A549 (cell line): ENCODE measurements around the gene SCO1. TPM values are rescaled to one million over a fixed set of nuclear protein-coding genes. Genes with fewer than 3 reads are reported as not detected.

Experiments used
- ATAC-seq, 2 experiments: fragments of 200-7000 bp in 1 of 2; fragments of >200 bp in 1 of 2; cut with Nextera tagmentation in 1 of 2; cut with Tn5 transposase in 1 of 2; 3 replicates each; pipeline versions ENCODE4 v1.8.0 to v1.9.1; 2018 to 2020; ENCODE audit warnings: mild to moderate bottlenecking in 1 of 2, moderate library complexity in 1 of 2
- CTCF ChIA-PET: fragments of 300-600 bp; sonication (Branson Sonifier 250); formaldehyde crosslinking; extraction: SDS; loops from one replicate; lab custom pipeline; 2021; ENCODE audit warnings: antibody characterized with exemption, inconsistent platforms; lab: Yijun Ruan, JAX
- POLR2A ChIA-PET: fragments of 350-600 bp; formaldehyde crosslinking; extraction: SDS; loops from one replicate; lab custom pipeline; 2021; ENCODE audit warnings: antibody characterized with exemption, inconsistent platforms; lab: Yijun Ruan, JAX
- DNase-seq, 2 experiments: peaks; one replicate each; pipeline versions ENCODE4 v3.0.0 to v3.0.0-alpha.2; 2011 to 2016; ENCODE audit warnings: low read depth in 1 of 2, low spot score in 1 of 2
- FAIRE-seq: peaks from 2 replicates; lab custom pipeline; 2011; peaks lifted over from hg19 to GRCh38; lab: Jason Lieb, UNC
- H3K27ac ChIP-seq, 2 experiments: fragments of >200 bp; sonication (Bioruptor Twin); formaldehyde crosslinking; 3 replicates each; pipeline ENCODE4 v1.5.1; 2016 to 2017
- H3K4me1 ChIP-seq: fragments of >200 bp; sonication (Bioruptor Twin); formaldehyde crosslinking; 3 replicates; pipeline ENCODE4 v1.6.1; 2016
- H3K4me2 ChIP-seq: fragments of >200 bp; sonication (Bioruptor Twin); formaldehyde crosslinking; 3 replicates; pipeline ENCODE4 v1.6.1; 2016
- H3K4me3 ChIP-seq: fragments of >200 bp; sonication (Bioruptor Twin); formaldehyde crosslinking; 3 replicates; pipeline ENCODE4 v1.5.1; 2016
- H3K9me3 ChIP-seq: fragments of >200 bp; sonication (Bioruptor Twin); formaldehyde crosslinking; 3 replicates; pipeline ENCODE4 v1.6.1; 2016
- CEBPB ChIP-seq, 2 experiments: fragments of >200 bp in 1 of 2; sonication (Bioruptor Twin) in 1 of 2; formaldehyde crosslinking in 1 of 2; IDR thresholded peaks; 2 replicates each; pipeline ENCODE4 v1.6.1; 2012 to 2016
- CHD2 ChIP-seq: fragments of 150-350 bp; IDR thresholded peaks from 2 replicates; pipeline ENCODE4 v1.6.1; 2014; ENCODE audit warnings: low read length; ENCODE audit not compliant: partially characterized antibody
- CHD4 ChIP-seq: fragments of 200-600 bp; sonication (generic); IDR thresholded peaks from 2 replicates; pipeline ENCODE4 v1.6.1; 2016; ENCODE audit warnings: antibody characterized with exemption, mild to moderate bottlenecking, borderline replicate concordance
- EP300 ChIP-seq, 2 experiments: fragments of >200 bp; sonication (Bioruptor Twin); formaldehyde crosslinking; IDR thresholded peaks; 2 replicates in 1 of 2; 3 replicates in 1 of 2; pipeline ENCODE4 v1.6.1; 2016 to 2017
- FOSB ChIP-seq: fragments of 250-450 bp; sonication (Bioruptor Pico); IDR thresholded peaks from 2 replicates; pipeline ENCODE4 v1.5.0; 2020; ENCODE audit warnings: mild to moderate bottlenecking, moderate library complexity
- FOSL2 ChIP-seq, 2 experiments: fragments of 450-650 bp in 1 of 2; fragments of >200 bp in 1 of 2; sonication (Bioruptor Twin) in 1 of 2; formaldehyde crosslinking; IDR thresholded peaks; 2 replicates each; pipeline versions ENCODE4 v1.5.0 to v1.6.1; 2016 to 2020; ENCODE audit warnings: mild to moderate bottlenecking in 1 of 2, moderate library complexity in 1 of 2
- FOXS1 ChIP-seq: fragments of 250-450 bp; sonication (Bioruptor Pico); IDR thresholded peaks from 2 replicates; pipeline ENCODE4 v1.5.0; 2020; ENCODE audit warnings: mild to moderate bottlenecking, moderate library complexity
- GATA3 ChIP-seq: IDR thresholded peaks from 2 replicates; pipeline ENCODE4 v1.6.1; 2012; ENCODE audit warnings: borderline replicate concordance
- HOXB13 ChIP-seq: fragments of 250-450 bp; sonication (Bioruptor Pico); IDR thresholded peaks from 2 replicates; pipeline ENCODE4 v1.5.0; 2020; ENCODE audit warnings: low read depth, mild to moderate bottlenecking, moderate library complexity
- HOXB5 ChIP-seq: fragments of 250-450 bp; sonication (Bioruptor Pico); IDR thresholded peaks from 2 replicates; pipeline ENCODE4 v1.5.0; 2020; ENCODE audit warnings: mild to moderate bottlenecking, moderate library complexity
- KDM1A ChIP-seq: fragments of 200-600 bp; sonication (generic); IDR thresholded peaks from 2 replicates; pipeline ENCODE4 v1.6.1; 2016; ENCODE audit warnings: low read depth, mild to moderate bottlenecking
- MAZ ChIP-seq: fragments of 150-350 bp; IDR thresholded peaks from 2 replicates; pipeline ENCODE4 v1.6.1; 2014; ENCODE audit warnings: antibody characterized with exemption, low read depth, low read length, borderline replicate concordance
- MYC ChIP-seq: IDR thresholded peaks from 2 replicates; pipeline ENCODE4 v1.6.1; 2012; ENCODE audit warnings: mild to moderate bottlenecking, inconsistent platforms, low read length, improper control_type of control experiment, borderline replicate concordance
- NPAS2 ChIP-seq: fragments of 250-450 bp; sonication (Bioruptor Pico); IDR thresholded peaks from 2 replicates; pipeline ENCODE4 v1.8.0; 2022; ENCODE audit warnings: mild to moderate bottlenecking, moderate library complexity, borderline replicate concordance
- NR3C1 ChIP-seq: fragments of >200 bp; sonication (Bioruptor Twin); formaldehyde crosslinking; IDR thresholded peaks from 3 replicates; pipeline ENCODE4 v1.6.1; 2017
- POLR2A ChIP-seq: IDR thresholded peaks from 2 replicates; pipeline ENCODE4 v1.6.1; 2012; ENCODE audit warnings: mild to moderate bottlenecking, low read length
- RARB ChIP-seq: fragments of 250-450 bp; sonication (Bioruptor Pico); IDR thresholded peaks from 2 replicates; pipeline ENCODE4 v1.8.0; 2021; ENCODE audit warnings: mild to moderate bottlenecking, moderate library complexity
- RCOR1 ChIP-seq: fragments of 150-350 bp; IDR thresholded peaks from 2 replicates; pipeline ENCODE4 v1.6.1; 2014; ENCODE audit warnings: antibody characterized with exemption, low read length, low read depth
- RFX5 ChIP-seq: fragments of 450-650 bp; IDR thresholded peaks from 2 replicates; pipeline ENCODE4 v1.7.1; 2014; ENCODE audit warnings: antibody characterized with exemption, mild to moderate bottlenecking, moderate library complexity
- SMC3 ChIP-seq: fragments of >200 bp; sonication (Bioruptor Twin); formaldehyde crosslinking; IDR thresholded peaks from 3 replicates; pipeline ENCODE4 v1.6.1; 2018; ENCODE audit warnings: inconsistent platforms
- TFCP2L1 ChIP-seq: fragments of 250-450 bp; sonication (Bioruptor Pico); IDR thresholded peaks from 2 replicates; pipeline ENCODE4 v1.5.0; 2021; ENCODE audit warnings: mild to moderate bottlenecking
- ZFP36 ChIP-seq: fragments of 450-650 bp; IDR thresholded peaks from 2 replicates; pipeline ENCODE4 v1.6.1; 2014; ENCODE audit warnings: borderline replicate concordance; ENCODE audit not compliant: partially characterized antibody
- ZNF302 ChIP-seq: fragments of 250-450 bp; sonication (Bioruptor Pico); IDR thresholded peaks from 2 replicates; pipeline ENCODE4 v1.9.0; 2021; ENCODE audit warnings: inconsistent platforms, mild to moderate bottlenecking, moderate library complexity
- WGBS: methylation state at CpG from one replicate; pipeline ENCODE4 v1.1.6; 2017; ENCODE audit errors: missing lambda C conversion rate; 5-methylcytosine and 5-hydroxymethylcytosine counted together
- polyA plus RNA-seq, 4 experiments: library from polyadenylated mRNA; depleted of rRNA in 3 of 4; stranded (reverse); fragments of >200 nt; fragmentation: RNase III in 1 of 4; extraction: RNeasy Plus Mini Kit Qiagen cat#74134 plus additional on column Dnase treatment in 1 of 4; gene quantifications; 2 replicates in 3 of 4; 3 replicates in 1 of 4; pipeline ENCODE4 v1.2.3, GENCODE V29; 2011 to 2017
- TF ChIP-seq, protein P1 (sequence below): IDR thresholded peaks from 2 replicates; pipeline ENCODE4 v1.6.1; 2012
- TF ChIP-seq, protein P2 (sequence below): IDR thresholded peaks from 2 replicates; pipeline ENCODE4 v1.6.1; 2012; ENCODE audit warnings: low read depth, borderline replicate concordance
- TF ChIP-seq, protein P3 (sequence below): fragments of >200 bp; sonication (Bioruptor Twin); formaldehyde crosslinking; IDR thresholded peaks from 3 replicates; pipeline ENCODE4 v1.6.1; 2016
- TF ChIP-seq, protein P4 (sequence below): fragments of 450-650 bp; IDR thresholded peaks from 2 replicates; pipeline ENCODE4 v1.6.1; 2014; ENCODE audit warnings: antibody characterized with exemption

Gene SCO1
- polyA plus RNA-seq, 2 of the 4 experiments (the other 2 are of a cell fraction) = 52.2 to 55.8 TPM

DNA sequence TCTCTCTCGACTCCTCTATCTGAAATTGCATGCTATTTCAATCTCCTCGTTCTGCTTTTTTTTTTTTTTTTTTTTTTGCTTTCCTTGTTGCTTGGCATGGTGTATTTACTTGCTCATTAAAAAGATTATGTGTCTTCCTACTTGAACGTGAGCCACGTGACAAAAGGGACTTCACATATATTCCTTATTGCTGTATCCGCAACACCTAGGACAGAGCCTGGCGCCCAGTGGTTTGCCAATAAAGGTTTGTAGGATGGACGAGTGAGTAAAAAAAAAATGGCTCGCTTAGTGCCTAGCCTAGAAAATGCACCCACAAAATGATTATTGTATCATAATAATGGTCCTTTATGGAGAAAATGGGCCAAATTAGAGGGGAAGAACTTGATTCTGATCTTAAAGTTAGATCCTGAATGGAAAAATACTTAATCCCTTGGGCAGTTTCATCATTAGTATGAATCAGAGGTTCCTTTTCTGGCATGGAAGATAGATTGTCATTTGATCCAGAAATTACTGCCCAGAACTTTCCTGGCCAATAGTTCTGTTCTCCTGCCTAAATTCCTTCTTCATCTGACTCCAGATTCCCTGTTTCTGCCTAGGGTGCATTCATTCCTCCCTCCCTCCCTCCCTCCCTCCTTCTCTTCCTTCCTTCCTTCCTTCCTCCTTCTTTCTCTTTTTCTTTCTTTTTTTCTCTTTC, 46.1 kb upstream of the SCO1 start (continued):
- TF ChIP-seq MYC (no peak), KDM1A (no peak), NR3C1 (no peak), GATA3 (no peak), FOSL2 (IDR thresholded peaks at IDR 0.05) (no peak), FOSL2 (CRISPR knock-in tag; IDR thresholded peaks at IDR 0.05) (no peak), CHD2 (no peak)
- TF ChIP-seq, protein P1, sequence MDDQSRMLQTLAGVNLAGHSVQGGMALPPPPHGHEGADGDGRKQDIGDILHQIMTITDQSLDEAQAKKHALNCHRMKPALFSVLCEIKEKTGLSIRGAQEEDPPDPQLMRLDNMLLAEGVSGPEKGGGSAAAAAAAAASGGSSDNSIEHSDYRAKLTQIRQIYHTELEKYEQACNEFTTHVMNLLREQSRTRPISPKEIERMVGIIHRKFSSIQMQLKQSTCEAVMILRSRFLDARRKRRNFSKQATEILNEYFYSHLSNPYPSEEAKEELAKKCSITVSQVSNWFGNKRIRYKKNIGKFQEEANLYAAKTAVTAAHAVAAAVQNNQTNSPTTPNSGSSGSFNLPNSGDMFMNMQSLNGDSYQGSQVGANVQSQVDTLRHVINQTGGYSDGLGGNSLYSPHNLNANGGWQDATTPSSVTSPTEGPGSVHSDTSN = no peak
- TF ChIP-seq, all 56 proteins: peak for 0

DNA sequence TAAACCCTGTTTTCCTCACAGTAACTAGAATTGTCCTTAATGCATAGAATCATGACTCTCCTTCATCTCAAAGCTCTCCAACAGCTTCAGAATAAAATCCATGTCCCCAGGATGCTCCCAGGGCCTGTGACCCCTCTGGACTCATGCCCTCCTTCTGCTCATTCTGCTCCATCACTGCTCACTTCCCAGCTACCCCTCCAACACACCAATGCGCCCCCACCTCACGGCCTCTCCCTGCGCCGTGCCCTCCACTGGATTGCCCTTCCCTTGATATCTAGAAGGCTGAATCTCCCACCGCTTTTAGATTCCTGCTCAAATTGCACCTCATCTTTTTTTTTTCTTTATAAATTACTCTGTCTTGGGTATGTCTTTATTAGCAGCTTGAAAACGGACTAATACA, 45.1 kb upstream of the SCO1 start:
- H3K4me3 ChIP-seq = no peak overlapping the region
- ATAC-seq = no peak
- FAIRE-seq = no peak
- DNase-seq = no peak
- TF ChIP-seq ZFP36 = no peak
- no peak for TF ChIP-seq RARB
- no peak for TF ChIP-seq RFX5
- no peak for TF ChIP-seq POLR2A
- no peak for TF ChIP-seq HOXB13
- TF ChIP-seq MAZ = no peak
- POLR2A ChIA-PET = no interaction called here
- CTCF ChIA-PET = interaction anchor here (1.3 to 3.0 kb wide), 4 partner anchors 9 to 1194 kb away, joined by 4 to 13 read pairs (median 6); no protein-coding TSS in a partner anchor
- WGBS = 62% methylated on average over 6 of the region's 6 CpGs
- peaks cover 15% of the 10 kb centered on the region for H3K4me1 ChIP-seq
- H3K27ac ChIP-seq = no peak overlapping the region
- H3K4me2 ChIP-seq = no peak overlapping the region
- H3K9me3 ChIP-seq = no peaks in the 10 kb centered on the region

DNA sequence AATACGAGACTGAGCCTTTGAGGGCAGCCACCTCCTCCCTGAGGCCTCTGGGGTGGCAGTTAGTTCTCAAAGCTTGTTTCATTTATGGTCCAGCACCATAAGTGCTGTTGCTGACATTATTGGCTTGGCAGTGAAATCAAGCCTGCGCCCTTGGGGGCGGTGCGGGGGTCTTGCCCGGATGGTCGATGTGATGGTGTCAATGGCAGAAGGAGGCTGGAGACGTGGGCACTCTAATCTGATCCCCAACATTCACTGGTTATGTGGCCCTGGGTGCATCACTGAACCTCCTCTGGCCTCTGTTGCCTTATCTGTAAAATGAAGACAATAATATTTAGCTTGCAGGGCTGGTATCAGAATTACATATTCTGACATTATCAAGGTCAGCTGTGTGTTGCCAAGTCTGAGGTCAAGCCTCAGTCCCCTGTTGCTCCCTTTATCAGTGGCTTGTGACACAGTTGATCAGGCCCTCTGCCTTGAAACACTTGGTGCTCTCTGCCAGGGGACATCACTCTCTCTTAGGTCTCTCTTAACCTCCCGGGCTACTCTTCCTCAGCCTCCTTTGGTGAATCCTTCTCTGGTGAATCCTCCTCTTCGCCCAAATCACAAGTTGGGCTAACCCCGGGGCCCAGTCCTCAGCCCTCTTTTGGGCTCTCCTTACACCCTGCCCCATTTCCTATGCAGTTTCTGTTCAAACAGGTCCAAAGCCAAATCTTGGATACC, 44.2 kb upstream of the SCO1 start:
- DNase-seq = no peak
- 64% methylated on average over 10 of the region's 10 CpGs for WGBS
- Histone ChIP-seq H3K4me1 (peaks cover 21% of the 10 kb centered on the region), H3K9me3 (no peaks in the 10 kb centered on the region), H3K4me3 (no peak overlapping the region), H3K4me2 (no peak overlapping the region), H3K27ac (no peak overlapping the region)
- no peak for TF ChIP-seq CEBPB (IDR thresholded peaks at IDR 0.05)
- no peak for TF ChIP-seq FOXS1 (CRISPR knock-in tag)
- TF ChIP-seq, protein P2, sequence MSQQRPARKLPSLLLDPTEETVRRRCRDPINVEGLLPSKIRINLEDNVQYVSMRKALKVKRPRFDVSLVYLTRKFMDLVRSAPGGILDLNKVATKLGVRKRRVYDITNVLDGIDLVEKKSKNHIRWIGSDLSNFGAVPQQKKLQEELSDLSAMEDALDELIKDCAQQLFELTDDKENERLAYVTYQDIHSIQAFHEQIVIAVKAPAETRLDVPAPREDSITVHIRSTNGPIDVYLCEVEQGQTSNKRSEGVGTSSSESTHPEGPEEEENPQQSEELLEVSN = no peak
- TF ChIP-seq, protein P3, sequence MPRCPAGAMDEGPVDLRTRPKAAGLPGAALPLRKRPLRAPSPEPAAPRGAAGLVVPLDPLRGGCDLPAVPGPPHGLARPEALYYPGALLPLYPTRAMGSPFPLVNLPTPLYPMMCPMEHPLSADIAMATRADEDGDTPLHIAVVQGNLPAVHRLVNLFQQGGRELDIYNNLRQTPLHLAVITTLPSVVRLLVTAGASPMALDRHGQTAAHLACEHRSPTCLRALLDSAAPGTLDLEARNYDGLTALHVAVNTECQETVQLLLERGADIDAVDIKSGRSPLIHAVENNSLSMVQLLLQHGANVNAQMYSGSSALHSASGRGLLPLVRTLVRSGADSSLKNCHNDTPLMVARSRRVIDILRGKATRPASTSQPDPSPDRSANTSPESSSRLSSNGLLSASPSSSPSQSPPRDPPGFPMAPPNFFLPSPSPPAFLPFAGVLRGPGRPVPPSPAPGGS = no peak
- TF ChIP-seq TFCP2L1 (CRISPR knock-in tag) = no peak
- no peak for TF ChIP-seq EP300 (IDR thresholded peaks at IDR 0.05)
- no peak for TF ChIP-seq RCOR1
- TF ChIP-seq HOXB5 (CRISPR knock-in tag) = no peak
- TF ChIP-seq ZNF302 (CRISPR knock-in tag) = no peak
- no peak for TF ChIP-seq NPAS2
- TF ChIP-seq, protein P1 = no peak
- TF ChIP-seq RARB = no peak
- TF ChIP-seq, protein P4, sequence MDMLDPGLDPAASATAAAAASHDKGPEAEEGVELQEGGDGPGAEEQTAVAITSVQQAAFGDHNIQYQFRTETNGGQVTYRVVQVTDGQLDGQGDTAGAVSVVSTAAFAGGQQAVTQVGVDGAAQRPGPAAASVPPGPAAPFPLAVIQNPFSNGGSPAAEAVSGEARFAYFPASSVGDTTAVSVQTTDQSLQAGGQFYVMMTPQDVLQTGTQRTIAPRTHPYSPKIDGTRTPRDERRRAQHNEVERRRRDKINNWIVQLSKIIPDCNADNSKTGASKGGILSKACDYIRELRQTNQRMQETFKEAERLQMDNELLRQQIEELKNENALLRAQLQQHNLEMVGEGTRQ = no peak
- TF ChIP-seq CHD4 = no peak
- no peak for TF ChIP-seq SMC3
- no peak for TF ChIP-seq CHD2
- no peak for TF ChIP-seq FOSB (CRISPR knock-in tag)
- FAIRE-seq = no peak
- POLR2A ChIA-PET = no interaction called here
- no peak for ATAC-seq
- CTCF ChIA-PET = interaction anchor here (0.5 to 3.0 kb wide), 9 partner anchors 8 to 1194 kb away, joined by 3 to 13 read pairs (median 4); no protein-coding TSS in a partner anchor
